Muscle layer of duodenum (tissue), 2 donors: ENCODE measurements around the gene DNAH6.

Experiments used
- H3K27ac ChIP-seq: one replicate; pipeline ENCODE4 v1.7.0; 2013; ENCODE audit warnings: mild to moderate bottlenecking, low read length
- H3K27me3 ChIP-seq: one replicate; pipeline ENCODE4 v1.7.0; 2013; ENCODE audit warnings: low read depth, mild to moderate bottlenecking, control low read depth, low read length
- H3K36me3 ChIP-seq, 2 donors: one replicate each; pipeline ENCODE4 v1.7.0; 2013; ENCODE audit warnings: low read length in 2 of 2, control low read depth in 1 of 2, mild to moderate bottlenecking in 1 of 2; ENCODE audit not compliant: insufficient read depth in 2 of 2, control insufficient read depth in 1 of 2
- H3K4me1 ChIP-seq, 2 donors: one replicate each; pipeline ENCODE4 v1.7.0; 2013; ENCODE audit warnings: low read length in 2 of 2, mild to moderate bottlenecking in 2 of 2, control low read depth in 1 of 2, moderate library complexity in 1 of 2; ENCODE audit not compliant: insufficient read depth in 2 of 2, control insufficient read depth in 1 of 2
- H3K4me3 ChIP-seq, 2 donors: one replicate each; pipeline ENCODE4 v1.7.0; 2013; ENCODE audit warnings: low read length in 2 of 2, low read depth in 1 of 2, mild to moderate bottlenecking in 1 of 2
- H3K9me3 ChIP-seq, 2 donors: one replicate each; pipeline ENCODE4 v1.7.0; 2013; ENCODE audit warnings: low read length in 2 of 2, control low read depth in 1 of 2, mild to moderate bottlenecking in 1 of 2; ENCODE audit not compliant: control insufficient read depth in 1 of 2
- donor health status: healthy.

The DNAH6 gene

GRCh38 chr2:84486441-84487115 lies 29.7 kb upstream of the DNAH6 start:
- Histone ChIP-seq H3K4me3 (no peak overlapping the region), H3K27me3 (no peaks in the 10 kb centered on the region), H3K4me1 (no peaks in the 10 kb centered on the region), H3K9me3 (no peaks in the 10 kb centered on the region), H3K27ac (no peak overlapping the region), H3K36me3 (no peaks in the 10 kb centered on the region)

DNA sequence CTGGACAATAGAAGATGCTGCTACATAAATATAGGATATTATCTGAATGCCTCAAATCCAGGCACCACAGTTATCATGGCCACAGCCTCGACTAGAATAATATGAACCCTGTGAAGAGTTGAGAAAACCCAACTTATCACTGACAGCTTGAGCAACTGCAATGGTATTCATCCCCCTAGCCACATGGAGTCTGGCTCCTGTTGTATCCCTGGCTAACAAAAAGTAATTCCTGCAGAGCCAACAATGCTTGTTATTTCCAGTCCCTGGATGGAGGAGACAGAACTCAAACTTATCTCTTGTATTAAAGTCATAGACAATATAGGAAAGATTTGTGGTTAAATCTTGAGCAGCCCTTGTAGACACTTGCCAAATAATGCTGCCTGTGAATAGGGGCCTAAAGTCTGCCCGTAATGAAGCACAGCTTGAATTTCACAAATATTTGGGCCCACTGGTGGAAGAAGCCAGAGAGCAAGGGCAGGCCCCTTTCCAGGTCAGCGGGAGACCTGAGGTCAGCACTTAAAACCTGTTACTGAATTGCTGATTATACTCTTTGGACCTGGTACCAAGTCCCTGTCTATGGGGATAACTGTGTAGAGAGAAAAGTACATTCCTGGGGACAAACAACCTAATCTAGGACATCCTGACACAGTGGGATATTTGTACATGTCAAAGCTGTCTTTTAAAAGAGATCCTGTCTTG lies 28.9 kb upstream of the DNAH6 start:
- Histone ChIP-seq H3K4me1 (no peaks in the 10 kb centered on the region), H3K4me3 (no peak overlapping the region), H3K36me3 (no peaks in the 10 kb centered on the region), H3K27me3 (no peaks in the 10 kb centered on the region), H3K9me3 (no peaks in the 10 kb centered on the region), H3K27ac (no peak overlapping the region)

- H3K27me3 ChIP-seq, result no peaks in the 10 kb centered on the region
- H3K9me3 ChIP-seq, result no peaks in the 10 kb centered on the region
- no peak overlapping the region for H3K4me3 ChIP-seq
- no peaks in the 10 kb centered on the region for H3K36me3 ChIP-seq
- no peak overlapping the region for H3K27ac ChIP-seq
- no peaks in the 10 kb centered on the region for H3K4me1 ChIP-seq
These were observed 25.0 kb upstream of the DNAH6 start for GRCh38 chr2:84491256-84491655.

- Histone ChIP-seq H3K4me1 (no peaks in the 10 kb centered on the region), H3K36me3 (no peaks in the 10 kb centered on the region), H3K27ac (no peak overlapping the region), H3K27me3 (no peaks in the 10 kb centered on the region), H3K9me3 (no peaks in the 10 kb centered on the region), H3K4me3 (no peak overlapping the region)
These were observed 24.6 kb upstream of the DNAH6 start for GRCh38 chr2:84491741-84492140.

DNA sequence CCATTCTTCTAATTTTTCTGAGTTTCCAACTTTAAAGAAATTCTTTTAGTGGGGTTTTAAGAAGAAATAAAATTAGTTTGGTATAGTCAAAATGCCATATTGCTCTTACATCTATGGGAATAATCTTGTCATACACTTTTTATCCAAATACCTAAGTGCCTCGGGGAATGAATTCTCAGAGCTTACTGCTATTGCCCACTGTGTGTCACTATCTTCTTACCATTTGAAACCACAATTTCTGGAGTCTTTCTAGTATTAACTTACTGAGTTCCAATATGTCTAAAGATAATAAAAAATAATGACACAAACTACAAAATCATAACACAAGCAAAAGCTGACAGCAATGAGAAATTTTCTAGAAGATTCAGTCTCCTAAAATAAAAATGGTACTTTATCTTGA lies 23.7 kb upstream of the DNAH6 start:
- Histone ChIP-seq H3K27me3 (no peaks in the 10 kb centered on the region), H3K36me3 (no peaks in the 10 kb centered on the region), H3K4me1 (no peaks in the 10 kb centered on the region), H3K9me3 (no peaks in the 10 kb centered on the region), H3K27ac (no peak overlapping the region), H3K4me3 (no peak overlapping the region)

DNA sequence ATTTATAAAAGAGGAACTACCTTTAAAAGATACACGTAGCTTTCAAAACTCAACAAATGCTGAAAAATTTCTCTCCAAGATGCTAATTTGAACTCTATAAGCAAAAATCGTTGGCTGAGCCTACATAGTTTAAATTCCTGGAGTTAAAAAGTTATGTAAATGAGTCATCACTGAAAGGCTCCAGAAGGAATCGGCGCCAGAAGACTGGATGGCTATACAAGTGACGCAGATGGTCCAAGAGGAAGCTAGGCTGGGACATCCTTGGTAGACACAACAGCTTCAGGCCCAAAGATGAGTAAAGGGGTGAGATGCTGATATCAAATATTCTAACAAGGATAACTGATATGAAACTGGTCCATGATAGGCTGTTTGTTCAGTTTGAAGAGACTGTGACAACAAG lies 22.8 kb upstream of the DNAH6 start:
- H3K27ac ChIP-seq, result no peak overlapping the region
- no peaks in the 10 kb centered on the region for H3K9me3 ChIP-seq
- H3K27me3 ChIP-seq, result no peaks in the 10 kb centered on the region
- no peaks in the 10 kb centered on the region for H3K36me3 ChIP-seq
- H3K4me3 ChIP-seq, result no peak overlapping the region
- H3K4me1 ChIP-seq, result no peaks in the 10 kb centered on the region

DNA sequence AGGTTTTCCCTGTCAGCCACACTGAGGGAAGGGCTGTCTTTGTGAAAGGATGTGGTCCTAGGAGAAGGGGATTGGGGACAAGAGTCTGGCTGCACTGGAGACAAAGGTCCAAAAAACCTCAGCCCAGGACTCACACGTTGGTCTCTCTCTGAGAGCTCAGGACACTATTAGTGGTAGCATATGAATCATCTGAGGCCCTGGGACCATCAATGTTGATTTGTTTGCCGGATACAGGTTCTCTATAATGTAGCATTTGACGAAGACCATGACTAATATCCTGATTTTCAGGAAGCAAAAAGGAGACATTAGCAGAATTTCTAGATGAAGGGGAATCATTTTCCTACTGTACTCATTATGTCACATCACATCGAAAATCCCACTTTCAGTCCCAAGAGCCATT lies 22.2 kb upstream of the DNAH6 start:
- H3K27me3 ChIP-seq, result no peaks in the 10 kb centered on the region
- no peaks in the 10 kb centered on the region for H3K9me3 ChIP-seq
- no peaks in the 10 kb centered on the region for H3K36me3 ChIP-seq
- no peaks in the 10 kb centered on the region for H3K4me1 ChIP-seq
- H3K4me3 ChIP-seq, result no peak overlapping the region
- H3K27ac ChIP-seq, result no peak overlapping the region

- no peaks in the 10 kb centered on the region for H3K27me3 ChIP-seq
- no peaks in the 10 kb centered on the region for H3K4me1 ChIP-seq
- no peaks in the 10 kb centered on the region for H3K36me3 ChIP-seq
- no peak overlapping the region for H3K27ac ChIP-seq
- no peaks in the 10 kb centered on the region for H3K9me3 ChIP-seq
- no peak overlapping the region for H3K4me3 ChIP-seq
These were observed 20.7 kb upstream of the DNAH6 start for GRCh38 chr2:84495539-84496146.

DNA sequence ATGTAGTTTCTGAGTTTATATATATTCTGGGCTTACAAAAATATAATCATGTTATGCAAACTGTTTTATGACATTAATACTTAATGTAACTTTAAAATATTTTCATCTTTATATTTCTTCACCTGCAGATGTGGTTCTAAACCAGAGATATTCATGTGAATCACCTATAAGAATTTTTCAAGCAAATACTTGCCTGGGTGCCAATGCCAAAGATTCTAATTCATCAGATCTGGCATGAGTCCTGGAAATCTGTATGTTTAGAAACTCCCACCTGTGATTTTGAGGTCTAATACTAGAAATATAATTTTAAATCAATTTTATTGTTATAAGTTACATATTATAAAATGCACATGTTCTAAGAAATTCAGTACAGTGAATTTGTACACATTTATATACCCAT lies 19.9 kb upstream of the DNAH6 start:
- Histone ChIP-seq H3K27me3 (no peaks in the 10 kb centered on the region), H3K4me3 (no peak overlapping the region), H3K36me3 (no peaks in the 10 kb centered on the region), H3K27ac (no peak overlapping the region), H3K4me1 (no peaks in the 10 kb centered on the region), H3K9me3 (no peaks in the 10 kb centered on the region)

- H3K4me1 ChIP-seq, result no peaks in the 10 kb centered on the region
- H3K36me3 ChIP-seq, result no peaks in the 10 kb centered on the region
- H3K27me3 ChIP-seq, result no peaks in the 10 kb centered on the region
- H3K27ac ChIP-seq, result no peak overlapping the region
- H3K4me3 ChIP-seq, result no peak overlapping the region
- H3K9me3 ChIP-seq, result no peaks in the 10 kb centered on the region
These were observed 19.0 kb upstream of the DNAH6 start for GRCh38 chr2:84497285-84497684.

DNA sequence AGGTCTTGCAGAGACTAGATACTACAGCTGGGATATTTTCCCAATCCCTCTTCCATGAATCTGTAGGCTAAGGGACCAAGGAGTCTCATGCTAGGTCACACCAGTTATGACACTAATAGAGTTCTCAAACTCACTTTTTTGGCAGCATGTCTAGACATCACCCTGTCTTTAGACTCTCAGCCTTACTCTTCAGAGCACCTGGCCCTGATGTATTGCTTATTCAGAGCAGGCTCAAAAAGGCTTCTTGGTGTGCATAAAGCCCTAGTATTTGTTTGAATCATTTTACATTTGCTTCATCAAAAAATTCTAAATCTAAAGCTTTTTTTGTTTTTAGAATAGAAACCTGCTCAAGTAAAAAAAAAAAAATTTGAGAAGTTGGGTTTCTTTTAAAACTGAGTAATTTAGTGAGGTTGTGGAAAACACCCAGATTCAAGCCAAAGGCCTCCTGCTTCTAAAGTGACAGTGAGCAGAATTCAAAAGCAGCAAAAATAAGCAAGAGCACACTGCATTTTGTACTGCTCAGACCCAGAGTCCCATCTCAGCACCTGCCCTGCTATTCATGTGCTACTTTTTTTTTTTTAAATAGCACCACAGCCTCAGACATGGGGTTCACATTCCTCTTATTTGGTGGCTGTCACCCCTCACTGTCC lies 18.0 kb upstream of the DNAH6 start:
- Histone ChIP-seq H3K4me3 (no peak overlapping the region), H3K27ac (no peak overlapping the region), H3K27me3 (no peaks in the 10 kb centered on the region), H3K9me3 (no peaks in the 10 kb centered on the region), H3K36me3 (no peaks in the 10 kb centered on the region), H3K4me1 (no peaks in the 10 kb centered on the region)
